Mesenchymal stem cell (in vitro differentiated cells and primary cell): ENCODE results near the gene TANC1.

ENCODE experiments used
- DNase-seq: peaks from one replicate; pipeline ENCODE4 v3.0.0-alpha.2; 2013
- H2AFZ ChIP-seq: one replicate; pipeline ENCODE4 v1.6.1; 2013; ENCODE audit warnings: low read depth, mild to moderate bottlenecking, control low read depth, inconsistent platforms, low read length, moderate library complexity
- H2AK5ac ChIP-seq: 2 replicates; pipeline ENCODE4 v1.6.1; 2013; ENCODE audit warnings: low read length, moderate library complexity, mild to moderate bottlenecking, inconsistent platforms; ENCODE audit not compliant: severe bottlenecking
- H2BK120ac ChIP-seq: one replicate; pipeline ENCODE4 v1.6.1; 2013; ENCODE audit warnings: low read depth, mild to moderate bottlenecking, inconsistent platforms, low read length, moderate library complexity
- H2BK12ac ChIP-seq, 2 experiments: one replicate each; pipeline ENCODE4 v1.6.1; 2013; ENCODE audit warnings: inconsistent platforms in 2 of 2, low read length in 2 of 2, mild to moderate bottlenecking in 2 of 2, moderate library complexity in 2 of 2, control low read depth in 1 of 2
- H2BK15ac ChIP-seq: one replicate; pipeline ENCODE4 v1.6.1; 2013; ENCODE audit warnings: mild to moderate bottlenecking, low read depth, inconsistent platforms; ENCODE audit not compliant: poor library complexity, severe bottlenecking
- H2BK5ac ChIP-seq: 2 replicates; pipeline ENCODE4 v1.6.1; 2013; ENCODE audit warnings: low read depth, mild to moderate bottlenecking, low read length, control low read depth, inconsistent platforms; ENCODE audit not compliant: poor library complexity, severe bottlenecking
- H3K14ac ChIP-seq, 2 experiments: one replicate each; pipeline ENCODE4 v1.6.1; 2013; ENCODE audit warnings: inconsistent platforms in 2 of 2, low read length in 2 of 2, control low read depth in 1 of 2, mild to moderate bottlenecking in 1 of 2, moderate library complexity in 1 of 2
- H3K18ac ChIP-seq, 2 experiments: one replicate each; pipeline ENCODE4 v1.6.1; 2013; ENCODE audit warnings: inconsistent platforms in 2 of 2, low read length in 2 of 2, control low read depth in 1 of 2, low read depth in 1 of 2, mild to moderate bottlenecking in 1 of 2
- H3K23ac ChIP-seq, 2 experiments: one replicate each; pipeline ENCODE4 v1.6.1; 2013; ENCODE audit warnings: inconsistent platforms in 2 of 2, low read length in 2 of 2, mild to moderate bottlenecking in 2 of 2, moderate library complexity in 2 of 2, control low read depth in 1 of 2
- H3K27ac ChIP-seq: 2 replicates; pipeline ENCODE4 v1.5.1; 2013; ENCODE audit warnings: mild to moderate bottlenecking, moderate library complexity, low read length, control low read depth, inconsistent platforms; ENCODE audit not compliant: poor library complexity, severe bottlenecking
- H3K27me3 ChIP-seq, 2 experiments: 2 replicates each; pipeline versions ENCODE4 v1.6.1 to v1.7.0; 2013; ENCODE audit warnings: low read length in 2 of 2, mild to moderate bottlenecking in 2 of 2, moderate library complexity in 2 of 2, control low read depth in 1 of 2, inconsistent platforms in 1 of 2; ENCODE audit not compliant: control insufficient read depth in 1 of 2, insufficient read depth in 1 of 2
- H3K36me3 ChIP-seq, 2 experiments: 2 replicates each; pipeline versions ENCODE4 v1.6.1 to v1.7.0; 2013; ENCODE audit warnings: low read length in 2 of 2, control low read depth in 1 of 2, inconsistent platforms in 1 of 2, low read depth in 1 of 2, mild to moderate bottlenecking in 1 of 2; ENCODE audit not compliant: insufficient read depth in 2 of 2, control insufficient read depth in 1 of 2
- H3K4ac ChIP-seq, 2 experiments: one replicate each; pipeline ENCODE4 v1.6.1; 2013; ENCODE audit warnings: inconsistent platforms in 2 of 2, low read length in 2 of 2, mild to moderate bottlenecking in 2 of 2, moderate library complexity in 2 of 2, control low read depth in 1 of 2, low read depth in 1 of 2
- H3K4me1 ChIP-seq: 2 replicates; pipeline ENCODE4 v1.6.1; 2013; ENCODE audit warnings: low read depth, low read length, control low read depth; ENCODE audit not compliant: control insufficient read depth, insufficient read depth
- H3K4me2 ChIP-seq: 2 replicates; pipeline ENCODE4 v1.6.1; 2013; ENCODE audit warnings: low read length, mild to moderate bottlenecking, inconsistent platforms; ENCODE audit not compliant: poor library complexity, severe bottlenecking
- H3K4me3 ChIP-seq, 2 experiments: 2 replicates each; pipeline versions ENCODE4 v1.5.1 to v1.7.0; 2013; ENCODE audit warnings: low read length in 2 of 2, mild to moderate bottlenecking in 2 of 2, control low read depth in 1 of 2, low read depth in 1 of 2; ENCODE audit not compliant: insufficient read depth in 1 of 2
- H3K79me1 ChIP-seq: replicated peaks from 2 replicates; pipeline ENCODE4 v1.6.1; 2013; ENCODE audit warnings: mild to moderate bottlenecking, control low read depth, low read length, inconsistent platforms; ENCODE audit not compliant: poor library complexity, severe bottlenecking
- H3K9ac ChIP-seq: 2 replicates; pipeline ENCODE4 v1.7.0; 2013; ENCODE audit warnings: mild to moderate bottlenecking, low read length, moderate library complexity
- H3K9me3 ChIP-seq: 2 replicates; pipeline ENCODE4 v1.7.0; 2013; ENCODE audit warnings: mild to moderate bottlenecking, low read length; ENCODE audit not compliant: control insufficient read depth
- H4K8ac ChIP-seq: one replicate; pipeline ENCODE4 v1.6.1; 2013; ENCODE audit warnings: inconsistent platforms, mild to moderate bottlenecking, low read length, moderate library complexity
- H4K91ac ChIP-seq: one replicate; pipeline ENCODE4 v1.6.1; 2013; ENCODE audit warnings: mild to moderate bottlenecking, low read length, inconsistent platforms
- WGBS: methylation state at CpG from one replicate; pipeline ENCODE4 v1.1.7; 2013; ENCODE audit warnings: mixed read lengths; 5-methylcytosine and 5-hydroxymethylcytosine counted together

TANC1 gene

DNA sequence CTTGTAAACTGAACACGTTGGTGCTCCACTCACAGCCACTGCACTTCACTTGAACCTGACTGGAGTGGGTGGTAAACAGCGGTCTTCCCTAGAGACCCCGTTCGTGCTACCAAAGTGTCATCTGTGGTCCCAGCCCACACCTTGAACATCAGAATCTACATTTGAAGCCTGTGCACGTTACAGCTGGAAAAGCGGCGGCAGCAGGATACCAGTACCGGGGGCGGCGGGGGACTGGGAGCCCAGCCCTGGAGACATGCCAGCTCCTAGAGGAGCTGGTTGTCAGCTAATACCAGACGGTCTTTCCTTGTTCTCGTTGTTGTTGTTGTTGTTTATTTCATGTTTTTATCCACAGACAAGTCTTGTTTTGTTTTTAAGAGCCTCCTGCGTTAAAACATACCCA, 161.4 kb downstream of the TANC1 start:
- no peak overlapping the region for H3K14ac ChIP-seq
- H3K4me1 ChIP-seq: peaks cover 7% of the 10 kb centered on the region
- H3K27ac ChIP-seq: no peak overlapping the region
- no peak overlapping the region for H2BK12ac ChIP-seq
- H3K4ac ChIP-seq: peak overlapping the region in 1 of 2 experiments; percentile 42
- WGBS: 84% methylated on average over 13 of the region's 13 CpGs
- H2BK120ac ChIP-seq: no peak overlapping the region
- no peaks in the 10 kb centered on the region for H3K27me3 ChIP-seq
- no peak overlapping the region for H2BK5ac ChIP-seq
- peak overlapping the region; percentile 69 for H2AK5ac ChIP-seq
- H3K4me3 ChIP-seq: no peak overlapping the region
- no peak overlapping the region for H2BK15ac ChIP-seq
- H3K79me1 ChIP-seq: peaks cover 27% of the 10 kb centered on the region
- no peak overlapping the region for H3K4me2 ChIP-seq
- no peak for DNase-seq
- no peak overlapping the region for H4K8ac ChIP-seq
- peak overlapping the region; percentile 28 for H4K91ac ChIP-seq
- H3K36me3 ChIP-seq: no peaks in the 10 kb centered on the region
- H2AFZ ChIP-seq: no peak overlapping the region
- no peaks in the 10 kb centered on the region for H3K9me3 ChIP-seq
- no peak overlapping the region for H3K23ac ChIP-seq
- H3K9ac ChIP-seq: no peak overlapping the region
- no peak overlapping the region for H3K18ac ChIP-seq

DNA sequence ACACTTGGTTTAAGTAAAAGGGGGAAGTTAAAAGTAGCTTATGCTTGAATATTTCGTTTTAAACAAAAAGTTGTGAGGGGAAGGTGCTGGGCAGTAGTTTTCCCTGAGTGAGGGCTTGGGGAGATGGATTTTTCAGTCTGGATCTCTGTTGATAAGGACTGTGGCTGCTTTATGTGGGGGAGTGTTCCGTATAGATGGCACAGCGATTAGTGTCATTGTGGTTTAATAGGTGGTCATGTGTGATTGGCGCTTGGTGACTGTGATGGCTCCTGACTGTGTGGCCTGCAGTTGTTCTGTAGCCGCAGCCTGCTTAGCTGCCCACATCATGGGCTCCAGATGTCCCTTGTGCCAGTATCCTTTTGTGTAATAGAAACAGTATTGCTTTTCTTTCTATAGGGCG, 161.9 kb downstream of the TANC1 start:
- peaks cover 7% of the 10 kb centered on the region for H3K4me1 ChIP-seq
- H3K9me3 ChIP-seq: no peaks in the 10 kb centered on the region
- no peak overlapping the region for H3K9ac ChIP-seq
- no peak overlapping the region for H2BK15ac ChIP-seq
- no peak overlapping the region for H2BK120ac ChIP-seq
- H3K4ac ChIP-seq: no peak overlapping the region
- no peak overlapping the region for H4K8ac ChIP-seq
- no peak for DNase-seq
- H3K23ac ChIP-seq: no peak overlapping the region
- no peak overlapping the region for H4K91ac ChIP-seq
- no peak overlapping the region for H3K4me2 ChIP-seq
- H2BK12ac ChIP-seq: no peak overlapping the region
- H2AFZ ChIP-seq: no peak overlapping the region
- H3K36me3 ChIP-seq: no peaks in the 10 kb centered on the region
- no peak overlapping the region for H3K14ac ChIP-seq
- H3K79me1 ChIP-seq: peaks cover 29% of the 10 kb centered on the region
- 85% methylated on average over 5 of the region's 6 CpGs for WGBS
- no peaks in the 10 kb centered on the region for H3K27me3 ChIP-seq
- H3K27ac ChIP-seq: no peak overlapping the region
- peak overlapping the region in 1 of 2 experiments; percentile 47 for H3K18ac ChIP-seq
- H2AK5ac ChIP-seq: no peak overlapping the region
- no peak overlapping the region for H2BK5ac ChIP-seq
- H3K4me3 ChIP-seq: no peak overlapping the region

DNA sequence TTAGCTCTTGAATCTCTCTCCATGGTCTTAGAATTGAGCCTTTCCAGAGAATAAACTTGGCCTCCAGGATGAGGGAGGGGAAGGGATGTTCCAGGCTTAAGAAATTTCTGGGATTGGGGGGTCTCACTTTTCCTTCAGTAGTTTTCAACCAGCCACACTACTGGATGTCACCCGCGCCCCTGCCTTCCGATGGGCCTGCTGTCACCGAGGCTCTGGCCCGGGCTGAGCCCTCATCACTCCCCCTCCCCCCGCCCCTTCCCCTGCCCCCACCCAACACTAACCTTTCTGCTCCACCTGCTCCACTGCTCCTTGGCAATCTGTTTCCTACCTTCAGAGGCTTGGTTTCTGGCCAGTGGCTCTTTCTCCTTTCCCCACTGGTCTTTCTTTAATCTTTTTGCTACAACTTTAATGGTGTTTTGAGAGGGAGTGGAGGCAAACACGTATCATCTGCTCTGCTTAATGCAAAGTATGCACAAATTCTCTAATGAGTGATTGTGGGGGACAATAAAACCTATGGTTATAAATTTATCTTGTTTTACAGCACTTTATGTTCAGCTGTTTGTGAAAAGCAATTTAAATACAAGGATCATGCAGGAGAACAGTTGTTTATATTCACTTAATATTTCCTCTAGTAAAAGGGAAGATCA, 162.9 kb downstream of the TANC1 start:
- no peaks in the 10 kb centered on the region for H3K36me3 ChIP-seq
- no peak overlapping the region for H4K8ac ChIP-seq

DNA sequence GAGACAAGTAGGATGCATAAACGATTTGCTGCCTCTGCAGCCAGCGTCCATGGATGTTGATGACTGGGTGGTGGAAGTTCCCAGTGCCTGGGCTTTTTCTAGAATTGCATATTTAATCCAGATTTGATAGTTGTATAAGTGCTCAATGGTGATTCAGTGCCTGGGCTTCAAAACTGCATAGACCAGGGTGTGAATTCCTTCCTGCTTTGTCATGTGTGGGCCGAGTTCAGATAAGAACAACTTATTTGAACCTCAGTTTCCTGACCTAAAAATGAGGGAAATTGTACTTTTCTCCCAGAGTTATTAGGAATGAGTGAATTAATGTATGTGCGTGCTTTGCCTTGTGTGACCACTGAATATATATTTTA, 163.5 kb downstream of the TANC1 start:
- H2BK15ac ChIP-seq: no peak overlapping the region
- peak; percentile 90 for DNase-seq
- no peak overlapping the region for H4K8ac ChIP-seq
- peaks cover 27% of the 10 kb centered on the region for H3K79me1 ChIP-seq
- no peak overlapping the region for H3K14ac ChIP-seq
- peak overlapping the region; percentile 61 for H3K27ac ChIP-seq
- no peaks in the 10 kb centered on the region for H3K9me3 ChIP-seq
- no peak overlapping the region for H2BK120ac ChIP-seq
- no peak overlapping the region for H3K18ac ChIP-seq
- no peak overlapping the region for H3K23ac ChIP-seq
- no peak overlapping the region for H3K4me3 ChIP-seq
- H2AFZ ChIP-seq: no peak overlapping the region
- WGBS: 6% methylated on average over 3 of the region's 4 CpGs
- peak overlapping the region; percentile 66 for H3K9ac ChIP-seq
- H2AK5ac ChIP-seq: no peak overlapping the region
- H3K4ac ChIP-seq: no peak overlapping the region
- no peak overlapping the region for H4K91ac ChIP-seq
- no peak overlapping the region for H2BK12ac ChIP-seq
- H3K4me2 ChIP-seq: no peak overlapping the region
- no peak overlapping the region for H2BK5ac ChIP-seq
- H3K4me1 ChIP-seq: peaks cover 9% of the 10 kb centered on the region
- no peaks in the 10 kb centered on the region for H3K36me3 ChIP-seq
- H3K27me3 ChIP-seq: no peaks in the 10 kb centered on the region

More for the DNA sequence above, 162.9 kb downstream of the TANC1 start:
- no peaks in the 10 kb centered on the region for H3K9me3 ChIP-seq
- peaks cover 27% of the 10 kb centered on the region for H3K79me1 ChIP-seq
- no peak overlapping the region for H3K4me2 ChIP-seq
- no peak overlapping the region for H2BK120ac ChIP-seq
- H4K91ac ChIP-seq: no peak overlapping the region
- no peak overlapping the region for H3K14ac ChIP-seq
- 71% methylated on average over 5 of the region's 7 CpGs for WGBS
- H2AK5ac ChIP-seq: no peak overlapping the region
- peak overlapping the region; percentile 8 for H3K27ac ChIP-seq
- no peak overlapping the region for H3K18ac ChIP-seq
- no peak for DNase-seq
- H3K4me1 ChIP-seq: peaks cover 9% of the 10 kb centered on the region
- H2AFZ ChIP-seq: no peak overlapping the region
- H3K4me3 ChIP-seq: no peak overlapping the region
- no peak overlapping the region for H3K4ac ChIP-seq
- no peak overlapping the region for H3K23ac ChIP-seq
- H3K9ac ChIP-seq: peak overlapping the region; percentile 45
- H3K27me3 ChIP-seq: no peaks in the 10 kb centered on the region
- H2BK15ac ChIP-seq: no peak overlapping the region
- no peak overlapping the region for H2BK12ac ChIP-seq
- no peak overlapping the region for H2BK5ac ChIP-seq
